ENCODE measurements around the gene OR52A1.

Gene OR52A1

DNA sequence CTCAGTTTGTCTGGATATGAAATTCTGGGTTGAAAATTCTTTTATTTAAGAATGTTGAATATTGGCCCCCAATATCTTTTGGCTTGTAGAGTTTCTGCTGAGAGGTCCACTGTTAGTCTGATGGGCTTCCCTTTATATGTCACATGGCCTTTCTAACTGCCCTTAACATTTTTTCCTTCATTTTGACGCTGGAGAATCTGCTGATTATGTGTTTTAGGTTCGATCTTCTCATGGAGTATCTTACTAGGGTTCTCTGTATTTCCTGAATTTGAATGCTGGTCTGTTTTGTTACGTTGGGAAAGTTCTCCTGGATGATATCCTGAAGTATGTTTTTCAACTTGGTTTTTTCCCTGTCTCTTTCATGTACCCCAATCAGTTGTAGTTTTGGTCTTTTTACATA is 39.2 kb downstream of the OR52A1 start:
- H3K4me3 ChIP-seq (ENCODE audit: low read depth, low read length), result no peak overlapping the region
- no peak for DNase-seq (ENCODE audit: low read depth)
- TF ChIP-seq, protein P1, sequence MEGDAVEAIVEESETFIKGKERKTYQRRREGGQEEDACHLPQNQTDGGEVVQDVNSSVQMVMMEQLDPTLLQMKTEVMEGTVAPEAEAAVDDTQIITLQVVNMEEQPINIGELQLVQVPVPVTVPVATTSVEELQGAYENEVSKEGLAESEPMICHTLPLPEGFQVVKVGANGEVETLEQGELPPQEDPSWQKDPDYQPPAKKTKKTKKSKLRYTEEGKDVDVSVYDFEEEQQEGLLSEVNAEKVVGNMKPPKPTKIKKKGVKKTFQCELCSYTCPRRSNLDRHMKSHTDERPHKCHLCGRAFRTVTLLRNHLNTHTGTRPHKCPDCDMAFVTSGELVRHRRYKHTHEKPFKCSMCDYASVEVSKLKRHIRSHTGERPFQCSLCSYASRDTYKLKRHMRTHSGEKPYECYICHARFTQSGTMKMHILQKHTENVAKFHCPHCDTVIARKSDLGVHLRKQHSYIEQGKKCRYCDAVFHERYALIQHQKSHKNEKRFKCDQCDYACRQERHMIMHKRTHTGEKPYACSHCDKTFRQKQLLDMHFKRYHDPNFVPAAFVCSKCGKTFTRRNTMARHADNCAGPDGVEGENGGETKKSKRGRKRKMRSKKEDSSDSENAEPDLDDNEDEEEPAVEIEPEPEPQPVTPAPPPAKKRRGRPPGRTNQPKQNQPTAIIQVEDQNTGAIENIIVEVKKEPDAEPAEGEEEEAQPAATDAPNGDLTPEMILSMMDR (IDR thresholded peaks at IDR 0.05; ENCODE audit: control insufficient read depth, extremely low read depth, insufficient read depth), result no peak

DNA sequence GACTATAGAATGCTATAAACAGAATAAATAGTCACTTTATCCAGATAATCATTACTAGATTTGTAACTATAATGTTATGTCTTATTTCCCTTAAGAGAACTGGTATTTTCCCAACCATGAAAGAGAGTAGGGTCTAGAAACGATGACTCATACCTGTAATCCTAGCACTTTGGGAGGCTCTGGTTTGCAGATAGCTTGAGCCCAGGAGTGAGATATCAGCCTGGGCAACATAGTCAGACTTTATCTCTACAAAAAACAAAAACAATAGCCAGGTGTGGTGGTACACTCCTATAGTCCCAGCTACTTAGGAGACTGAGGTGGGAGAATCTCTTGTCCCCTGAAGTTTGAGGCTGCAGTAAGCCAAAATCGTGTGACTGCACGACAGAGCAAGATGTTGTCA is 47.3 kb downstream of the OR52A1 start:
- DNase-seq (ENCODE audit: low read depth), result no peak
- H3K4me3 ChIP-seq (ENCODE audit: low read depth, low read length), result no peak overlapping the region
- TF ChIP-seq, protein P1 (IDR thresholded peaks at IDR 0.05; ENCODE audit: control insufficient read depth, extremely low read depth, insufficient read depth), result no peak

DNA sequence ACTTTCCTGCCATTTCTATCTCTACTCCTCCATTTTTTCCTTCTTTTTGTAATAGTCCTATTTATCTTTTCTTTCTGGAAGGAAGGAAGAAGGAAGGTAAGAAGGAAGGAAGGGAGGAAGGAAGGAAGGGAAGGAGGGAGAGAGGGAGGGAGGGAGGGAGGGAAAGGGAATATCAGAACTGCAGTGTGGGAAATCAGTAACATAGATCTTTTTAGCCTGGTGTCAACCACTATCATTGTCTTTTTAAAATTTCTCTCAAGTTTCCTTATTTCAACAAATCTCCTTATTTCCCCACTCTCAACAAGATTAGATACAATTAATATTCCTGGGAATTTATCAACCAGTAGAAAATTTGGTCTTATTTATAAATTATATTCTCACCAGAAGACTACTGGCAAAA is 51.5 kb downstream of the OR52A1 start:
- no peak for DNase-seq (ENCODE audit: low read depth)
- TF ChIP-seq, protein P1 (IDR thresholded peaks at IDR 0.05; ENCODE audit: control insufficient read depth, extremely low read depth, insufficient read depth), result no peak
- no peak overlapping the region for H3K4me3 ChIP-seq (ENCODE audit: low read depth, low read length)

DNA sequence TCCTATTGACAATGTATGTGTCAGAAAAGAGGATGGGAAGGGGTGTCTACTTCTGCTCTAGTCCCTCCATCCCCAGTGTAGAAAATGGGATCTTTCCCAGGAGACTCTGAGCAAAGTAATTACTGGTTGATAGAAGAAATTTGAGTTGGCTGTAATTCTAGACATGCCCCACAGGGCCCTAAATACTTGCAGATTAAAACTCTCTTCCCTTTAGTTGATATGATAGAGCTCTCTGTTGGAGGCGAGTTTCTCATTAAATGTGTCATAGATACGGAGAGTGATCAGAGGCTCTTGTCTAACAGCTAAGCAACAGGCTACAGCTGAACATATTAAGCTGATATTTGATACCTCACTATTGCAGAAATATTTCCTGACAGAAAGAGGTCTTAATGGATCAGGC is 52.3 kb downstream of the OR52A1 start:
- no peak overlapping the region for H3K4me3 ChIP-seq (ENCODE audit: low read depth, low read length)
- DNase-seq (ENCODE audit: low read depth), result no peak
- TF ChIP-seq, protein P1 (IDR thresholded peaks at IDR 0.05; ENCODE audit: control insufficient read depth, extremely low read depth, insufficient read depth), result no peak

DNA sequence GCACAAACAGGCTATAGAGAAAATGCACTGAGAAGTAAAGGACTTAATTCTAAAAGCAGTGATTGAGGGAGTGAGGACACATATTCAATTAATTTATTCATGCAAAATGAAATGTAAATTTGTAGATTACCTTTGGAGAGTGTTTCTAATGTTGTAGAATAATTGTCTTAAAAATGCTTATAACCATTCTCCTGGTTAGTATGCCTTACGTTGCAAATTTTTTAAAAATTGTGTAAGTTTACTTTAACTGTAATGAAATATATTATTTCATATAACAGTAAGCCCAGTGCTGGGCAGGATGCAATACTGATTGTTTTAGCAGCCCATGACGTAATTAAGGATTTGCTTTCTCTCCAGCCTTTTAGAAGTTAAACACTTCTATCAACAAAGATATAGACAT is 58.5 kb downstream of the OR52A1 start:
- DNase-seq (ENCODE audit: low read depth), result no peak
- H3K4me3 ChIP-seq (ENCODE audit: low read depth, low read length), result no peak overlapping the region
- TF ChIP-seq, protein P1 (IDR thresholded peaks at IDR 0.05; ENCODE audit: control insufficient read depth, extremely low read depth, insufficient read depth), result no peak
